HG03060 (cell line): ENCODE measurements around the gene TCF21.

Experiments
- ATAC-seq: cut with Tn5 transposase; IDR thresholded peaks from one replicate; pipeline ENCODE4 v1.9.1; 2021; ENCODE audit warnings: low read depth, moderate number of reproducible peaks; ENCODE audit not compliant: unreplicated experiment

The TCF21 gene

DNA sequence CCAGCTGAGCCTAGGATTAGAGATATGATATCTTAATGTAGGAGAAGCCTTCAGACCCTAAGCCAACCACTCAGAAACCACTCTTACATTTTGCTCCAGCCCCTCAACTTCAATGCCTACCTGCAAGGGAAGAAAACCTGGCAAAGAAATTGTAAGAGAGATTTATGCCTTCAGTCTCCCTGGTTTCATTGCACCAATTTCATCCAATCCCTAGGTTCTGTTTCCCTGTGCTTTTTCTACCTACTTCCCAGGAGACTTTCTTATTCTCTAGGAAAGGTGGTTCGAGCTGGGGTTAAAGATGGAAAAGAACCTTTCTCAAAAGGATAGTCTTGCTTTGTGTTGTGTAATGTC, 1.1 kb upstream of the TCF21 start:
- ATAC-seq: no peak

DNA sequence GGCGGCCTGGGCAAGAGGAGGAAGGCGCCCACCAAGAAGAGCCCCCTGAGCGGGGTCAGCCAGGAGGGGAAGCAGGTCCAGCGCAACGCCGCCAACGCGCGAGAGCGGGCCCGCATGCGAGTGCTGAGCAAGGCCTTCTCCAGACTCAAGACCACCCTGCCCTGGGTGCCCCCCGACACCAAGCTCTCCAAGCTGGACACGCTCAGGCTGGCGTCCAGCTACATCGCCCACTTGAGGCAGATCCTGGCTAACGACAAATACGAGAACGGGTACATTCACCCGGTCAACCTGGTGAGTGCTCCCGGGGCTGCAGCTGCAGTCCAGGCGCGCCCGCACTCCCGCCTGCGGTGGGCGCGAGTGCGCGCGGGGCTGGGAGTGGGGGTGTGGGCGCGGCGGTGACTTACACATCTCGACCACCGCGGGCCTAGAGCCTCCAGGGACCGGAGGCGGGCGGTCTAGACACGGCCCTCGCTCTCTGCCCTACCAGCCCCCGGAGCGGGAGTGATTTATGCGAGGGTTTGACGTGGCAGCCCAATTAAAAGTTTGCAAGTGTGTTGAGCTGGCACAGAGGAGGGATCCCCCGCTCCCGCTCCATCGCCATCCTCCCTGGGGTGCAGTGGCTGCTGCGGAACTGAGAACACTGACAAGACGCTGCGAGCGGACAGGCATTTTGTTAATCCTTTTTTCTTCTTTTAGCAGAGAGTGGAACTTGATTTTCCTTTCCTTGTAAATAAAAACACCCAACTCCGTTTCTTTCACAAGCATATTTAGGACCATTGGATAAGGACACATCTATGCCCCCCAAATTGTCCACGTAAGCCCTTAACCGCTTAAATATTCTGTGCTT, 867 bp downstream of the TCF21 start:
- ATAC-seq: no peak

DNA sequence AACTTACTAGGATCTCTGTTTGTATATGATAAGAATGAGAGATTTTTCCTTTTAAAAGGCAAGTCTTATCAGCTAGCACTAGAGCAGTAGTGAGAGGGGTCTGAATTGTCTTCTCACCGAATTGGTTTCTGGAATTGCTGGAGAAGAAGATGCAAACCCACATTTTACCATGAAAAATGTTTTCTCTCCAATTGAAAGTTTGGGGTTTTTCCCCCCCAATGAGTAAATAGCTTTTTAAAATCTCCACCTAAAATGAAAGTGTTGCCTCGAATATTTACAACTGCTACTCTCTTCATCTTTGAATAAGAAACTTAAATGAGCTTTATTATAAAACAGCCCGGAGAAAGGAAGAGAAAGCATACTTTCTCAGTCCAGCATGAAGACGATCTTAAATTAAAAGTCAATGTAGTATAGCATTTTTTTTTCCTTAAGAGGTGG, 1.8 kb downstream of the TCF21 start:
- no peak for ATAC-seq

DNA sequence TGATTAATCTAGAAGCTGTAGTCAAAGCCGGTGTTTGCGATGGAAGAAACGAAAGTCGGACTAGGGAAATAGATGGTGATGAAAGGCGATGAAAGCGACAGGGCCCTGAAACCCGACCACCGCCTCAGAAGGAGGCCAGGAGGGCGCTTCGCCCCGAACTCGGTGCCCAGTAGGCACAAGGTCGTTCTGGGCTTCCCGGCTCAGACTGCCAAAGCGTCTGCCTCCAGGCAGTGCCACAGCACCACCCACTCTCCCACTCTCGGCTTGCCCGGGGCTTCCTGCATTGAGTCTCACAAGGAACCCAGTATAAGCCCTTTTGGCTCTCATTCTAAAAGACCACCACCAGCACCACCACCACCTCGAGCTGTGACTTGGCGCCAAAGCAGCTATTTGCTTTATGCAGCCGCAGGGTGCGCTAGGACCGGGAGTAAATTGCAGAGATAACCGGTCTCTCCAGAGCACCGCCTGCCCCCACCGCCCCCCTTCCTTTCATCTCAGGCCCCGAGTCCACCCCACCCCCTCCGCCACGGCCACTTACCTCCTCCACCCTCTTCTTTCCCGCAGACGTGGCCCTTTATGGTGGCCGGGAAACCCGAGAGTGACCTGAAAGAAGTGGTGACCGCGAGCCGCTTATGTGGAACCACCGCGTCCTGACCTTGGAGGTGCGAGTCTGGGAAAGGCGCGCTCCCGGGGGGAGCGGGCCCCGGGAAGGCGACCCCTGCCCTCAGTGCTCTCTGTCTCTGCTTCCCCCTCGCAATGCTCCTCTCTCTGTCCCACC, 2.4 kb downstream of the TCF21 start:
- ATAC-seq: no peak

DNA sequence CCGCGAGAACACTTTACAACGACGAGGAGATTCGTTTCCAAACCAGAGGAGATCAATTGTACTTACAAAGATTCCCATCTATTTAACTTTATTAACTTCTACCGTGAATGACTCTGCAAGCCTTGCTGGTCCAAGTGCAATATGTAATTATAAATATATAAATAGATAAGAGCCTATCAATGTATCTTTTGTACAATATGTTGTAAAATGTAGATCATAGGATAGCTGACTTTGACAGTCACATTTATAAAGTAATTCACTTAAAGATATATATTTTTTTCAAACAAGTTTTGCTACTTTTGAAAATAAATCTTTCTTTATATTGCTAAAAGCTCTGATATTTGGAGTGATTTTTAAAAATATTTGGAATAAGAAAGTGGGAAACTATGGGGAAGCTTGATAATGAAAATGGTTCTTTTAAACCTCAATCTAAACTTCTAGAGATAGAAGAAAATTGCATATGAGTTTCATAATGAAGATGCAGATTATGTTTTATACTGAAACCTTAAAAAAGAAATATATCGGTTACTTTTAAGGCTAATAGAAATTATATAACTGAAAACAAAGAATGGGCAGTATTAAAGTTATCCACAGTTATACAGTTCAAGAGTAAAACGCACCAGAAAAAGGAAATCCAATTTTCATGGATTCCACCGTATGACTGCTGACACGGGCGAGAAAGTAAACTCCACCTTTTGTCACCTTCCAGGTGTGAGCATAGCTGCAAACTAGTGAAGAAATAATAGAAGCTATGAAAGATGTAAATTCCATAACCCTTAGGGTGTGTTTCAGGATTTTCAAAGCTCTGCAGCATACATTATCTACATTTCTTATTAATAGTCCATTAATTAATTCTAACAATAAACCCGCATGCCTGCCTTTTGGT, 3.3 kb downstream of the TCF21 start:
- no peak for ATAC-seq

DNA sequence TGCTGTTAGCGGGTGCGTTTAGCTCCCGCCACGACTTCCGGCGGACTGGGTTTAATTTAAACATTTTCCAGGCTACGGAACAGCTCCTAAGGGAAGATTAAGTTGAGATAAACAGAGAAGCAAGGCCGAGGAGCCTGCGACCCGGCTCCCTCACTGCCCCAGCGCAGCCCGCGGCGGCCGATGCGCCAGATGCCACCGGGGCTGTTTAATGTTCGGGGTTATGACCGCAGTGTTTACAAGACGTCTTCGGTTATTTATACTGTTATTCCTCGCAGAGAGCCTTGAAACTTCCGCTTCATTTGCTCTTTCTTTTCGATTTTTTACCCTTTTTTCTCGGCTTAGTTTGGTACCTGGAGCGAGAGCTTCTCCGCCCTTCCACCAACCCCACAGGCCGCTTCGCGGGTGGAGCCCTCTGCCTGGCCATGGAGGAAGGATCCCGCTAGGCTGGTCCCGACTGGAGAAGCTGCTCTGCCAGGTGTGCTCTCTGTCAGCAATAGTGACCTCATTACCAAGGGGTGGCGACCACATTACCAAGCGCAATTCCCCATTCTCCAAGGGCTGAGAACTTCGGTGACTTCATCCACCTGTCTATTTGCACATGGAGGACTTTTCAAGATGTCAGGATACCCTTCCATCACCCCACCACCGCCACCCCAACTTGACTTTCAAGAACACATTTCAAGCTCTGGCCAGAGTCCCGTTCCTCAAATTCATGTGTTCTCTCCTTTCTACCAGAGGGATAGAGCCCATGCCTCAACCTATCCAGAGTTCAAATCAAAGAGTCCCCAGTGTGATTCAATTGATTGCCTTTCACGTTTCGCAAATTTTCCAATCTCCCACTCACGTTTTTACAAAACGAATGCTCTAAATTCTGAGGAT, 4.1 kb downstream of the TCF21 start:
- no peak for ATAC-seq

DNA sequence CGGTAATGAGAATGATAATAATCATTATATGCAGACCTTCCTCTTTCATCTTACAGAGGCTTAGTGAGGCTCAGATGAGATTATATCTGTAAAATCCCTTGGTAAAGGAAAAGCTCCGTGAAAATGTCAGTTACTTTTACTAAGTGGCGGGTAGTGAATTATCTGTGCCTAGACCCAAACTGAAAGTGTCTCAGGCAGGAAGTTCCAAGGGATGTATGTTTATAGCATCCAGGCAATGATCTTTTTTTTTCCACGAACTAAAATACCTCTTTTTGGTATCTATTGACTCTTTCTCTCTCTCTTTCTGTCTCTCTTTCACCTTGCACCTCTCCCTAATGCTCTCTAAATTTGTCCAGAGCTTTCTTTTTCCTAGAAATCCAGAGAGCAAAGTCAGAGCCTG, 5.0 kb downstream of the TCF21 start:
- ATAC-seq: no peak

DNA sequence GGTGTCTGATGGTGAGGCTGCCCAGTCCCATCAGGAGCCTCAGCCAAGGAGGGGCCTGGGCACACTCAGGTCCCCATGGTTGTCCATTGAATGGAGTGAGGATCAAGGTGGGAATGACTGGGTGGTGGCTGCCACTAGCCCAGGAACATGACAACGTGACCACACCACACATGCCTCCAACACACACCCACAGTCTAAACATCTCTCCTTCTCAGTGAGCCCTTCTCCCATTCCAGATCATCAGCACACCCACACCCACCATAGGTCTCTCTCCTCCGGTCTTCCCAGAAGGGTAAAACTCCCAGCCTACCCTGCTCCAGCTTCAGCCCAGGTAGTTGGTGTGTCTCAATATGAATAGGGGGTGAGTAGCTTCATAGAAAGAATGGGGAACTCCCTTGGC, 5.5 kb downstream of the TCF21 start:
- no peak for ATAC-seq

DNA sequence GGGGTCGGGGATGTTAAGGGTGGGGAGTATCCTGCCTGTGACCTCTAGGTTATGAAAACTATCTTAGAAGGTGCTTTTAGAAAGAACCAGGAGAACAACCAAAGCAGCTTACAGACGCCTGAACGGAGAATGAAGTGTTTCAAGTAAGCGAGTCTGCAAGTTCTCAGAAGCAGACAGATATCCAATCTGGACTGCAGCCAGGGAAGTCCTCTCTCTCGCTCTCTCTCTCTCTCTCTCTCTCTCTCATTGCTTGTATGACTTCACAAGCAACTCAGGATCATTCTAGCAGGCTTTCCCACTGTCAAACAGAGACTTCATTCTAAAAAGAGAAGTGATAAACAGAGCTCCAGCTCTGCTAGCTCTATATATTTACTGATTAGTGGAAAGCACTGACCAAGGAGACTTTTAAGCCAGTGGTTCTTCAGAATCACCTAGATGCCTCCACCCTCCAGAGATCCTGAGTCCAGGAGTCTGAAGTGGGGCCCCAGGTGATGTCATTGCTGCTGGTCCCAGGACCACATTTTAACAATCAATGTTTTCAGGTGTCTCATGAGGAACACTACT, 6.0 kb downstream of the TCF21 start:
- no peak for ATAC-seq

DNA sequence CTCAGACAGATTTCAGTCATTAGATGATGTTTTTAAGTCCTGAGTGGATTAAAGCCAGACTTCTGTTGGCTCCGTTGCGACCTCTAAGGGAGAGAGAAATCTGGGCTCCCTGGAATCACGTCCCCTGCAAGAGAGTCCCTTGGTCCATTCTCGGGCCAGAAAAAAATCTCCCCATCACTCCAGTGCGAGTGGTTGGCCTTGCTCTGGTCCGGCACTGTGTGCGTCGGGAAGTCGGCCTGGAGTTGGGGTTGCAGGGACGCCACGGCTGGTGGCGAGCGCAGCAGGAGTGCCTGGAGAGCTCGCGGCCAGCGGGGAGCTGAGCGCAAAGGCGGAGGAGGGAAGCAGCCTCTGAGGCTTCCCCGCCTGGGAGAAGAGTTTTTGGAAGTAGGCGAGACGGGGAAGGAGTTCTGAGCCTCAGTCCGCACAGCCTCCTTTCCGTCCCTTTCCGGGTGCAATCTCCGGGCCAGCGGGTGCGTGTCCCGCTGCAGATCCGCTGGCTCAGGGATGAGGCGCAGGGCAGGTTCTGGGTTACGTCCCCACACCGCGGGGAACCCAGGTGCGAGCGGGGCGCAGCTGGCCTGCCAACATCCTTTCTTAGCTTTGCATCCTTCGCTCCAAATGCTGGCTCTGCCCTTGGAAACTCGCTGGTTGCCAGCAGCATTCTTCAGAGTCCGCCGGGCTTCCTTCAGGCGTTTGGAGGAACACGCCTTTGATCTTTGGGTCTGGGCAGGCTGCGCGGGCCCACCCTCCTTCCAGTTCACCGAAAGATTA, 6.8 kb downstream of the TCF21 start:
- no peak for ATAC-seq

DNA sequence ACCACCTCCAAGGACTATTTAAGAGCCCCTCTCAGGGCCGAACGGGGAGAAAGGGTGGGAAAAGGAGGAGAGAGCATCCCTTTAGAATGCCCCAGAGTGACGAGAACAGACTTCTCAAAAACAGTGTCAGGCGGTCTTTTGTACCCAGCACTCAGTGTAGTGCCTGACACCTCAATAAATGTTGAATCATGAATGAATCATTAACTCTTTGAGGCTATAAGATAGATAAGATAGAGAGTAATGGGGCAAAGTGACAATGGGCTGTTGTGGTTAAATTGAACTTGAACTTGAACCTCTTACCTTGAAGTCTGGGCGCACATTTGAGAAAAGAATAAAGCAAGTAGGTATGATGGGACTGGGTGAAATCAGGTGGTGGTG, 7.4 kb downstream of the TCF21 start:
- ATAC-seq: no peak

DNA sequence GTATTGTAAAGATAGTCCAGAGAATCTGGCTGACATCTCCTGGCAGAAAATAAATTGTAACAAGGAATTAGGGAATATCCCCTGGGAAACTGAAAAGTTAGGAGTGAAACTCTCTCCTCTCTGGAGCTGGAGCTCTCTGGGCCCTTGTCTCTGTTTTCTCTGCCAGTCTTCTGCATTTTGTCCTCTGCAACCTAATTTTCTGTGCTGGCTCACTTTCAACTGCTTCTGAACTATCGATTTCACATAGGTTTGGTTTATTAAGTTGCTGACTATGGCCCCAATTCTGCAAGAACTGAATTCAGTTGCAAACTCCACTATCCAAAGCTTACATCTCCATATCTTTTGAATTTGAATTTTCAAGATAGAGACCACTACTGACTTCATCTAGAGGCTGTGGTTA, 9.3 kb downstream of the TCF21 start:
- ATAC-seq: no peak

DNA sequence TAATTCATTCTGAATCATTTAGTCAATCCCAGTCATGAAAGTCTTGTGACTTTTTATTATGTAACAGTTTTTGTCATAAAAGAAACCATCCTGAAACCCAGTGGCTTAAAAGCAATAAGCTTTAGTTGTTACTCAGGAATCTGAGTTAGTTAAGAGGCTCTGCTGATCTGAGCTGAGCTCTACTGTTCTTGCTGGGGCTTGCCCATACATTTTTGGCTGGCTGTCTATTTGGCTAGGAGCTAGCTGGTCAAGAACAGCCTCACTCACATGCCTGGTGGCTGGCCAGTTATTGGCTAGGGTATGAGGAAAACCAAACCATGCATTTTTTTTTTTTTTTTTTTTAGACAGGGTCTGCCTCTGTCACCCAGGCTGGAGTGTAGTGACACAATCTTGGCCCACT, 10.6 kb downstream of the TCF21 start:
- ATAC-seq: no peak

DNA sequence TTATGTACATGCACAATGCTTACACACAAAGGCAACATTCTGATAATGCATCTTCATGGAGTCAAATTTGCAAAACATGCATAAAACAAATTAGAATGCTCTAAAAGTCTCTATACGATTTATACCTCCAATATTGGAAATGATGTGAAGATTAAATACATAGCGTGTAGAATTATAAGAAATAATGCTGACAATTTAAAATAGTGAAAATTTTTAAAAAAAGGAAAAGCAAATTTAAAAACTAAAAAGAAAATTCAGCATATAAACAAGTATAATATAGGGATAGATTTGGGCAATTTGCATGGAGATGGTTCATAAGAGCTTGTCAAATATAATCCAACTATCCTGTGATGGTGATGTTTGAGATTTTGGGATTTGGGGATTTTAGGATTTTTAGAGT, 14.9 kb downstream of the TCF21 start:
- no peak for ATAC-seq

DNA sequence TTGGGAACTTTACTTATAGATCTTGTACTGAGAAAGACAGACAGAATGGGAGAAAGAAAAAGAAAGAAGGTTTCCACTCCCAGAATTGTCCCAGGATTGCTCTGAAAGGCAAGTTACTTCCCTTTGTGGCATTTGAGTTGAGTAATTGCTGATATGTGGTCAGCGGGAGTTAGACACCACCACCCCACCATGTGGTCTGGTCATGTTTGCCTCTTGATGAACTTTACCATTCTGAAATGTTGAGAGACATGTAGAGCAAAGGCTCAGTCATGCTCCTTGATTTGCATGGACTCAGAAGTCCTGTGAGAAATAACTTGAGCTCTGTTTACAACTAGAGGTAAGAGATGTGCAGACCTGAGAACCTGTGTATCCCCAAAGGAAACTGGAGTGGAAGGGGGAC, 17.1 kb downstream of the TCF21 start:
- ATAC-seq: no peak

DNA sequence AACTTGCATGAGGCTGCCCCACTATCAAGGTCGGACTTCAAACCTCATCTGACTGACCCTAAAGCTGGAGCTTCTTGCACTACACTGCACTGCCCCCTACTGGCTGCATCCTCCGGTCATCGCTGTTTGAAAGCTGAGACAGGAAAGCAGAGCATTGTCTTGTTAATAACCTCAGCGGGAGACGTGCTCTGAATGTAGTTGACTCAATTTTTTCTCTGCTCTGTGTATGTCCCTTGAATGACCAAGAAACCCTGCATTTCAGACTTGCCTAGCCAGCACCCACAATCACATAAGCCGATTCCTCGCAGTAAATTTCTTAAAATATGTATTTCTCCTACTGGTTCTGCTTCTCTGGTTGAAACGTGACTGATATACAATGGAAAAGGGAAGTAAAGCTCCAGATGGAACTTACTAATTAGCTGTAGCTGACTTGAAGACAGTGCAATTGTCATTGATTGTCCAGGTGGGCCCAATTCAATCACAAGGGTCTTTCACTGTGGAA, 27.8 kb downstream of the TCF21 start:
- ATAC-seq: peak; percentile 74

DNA sequence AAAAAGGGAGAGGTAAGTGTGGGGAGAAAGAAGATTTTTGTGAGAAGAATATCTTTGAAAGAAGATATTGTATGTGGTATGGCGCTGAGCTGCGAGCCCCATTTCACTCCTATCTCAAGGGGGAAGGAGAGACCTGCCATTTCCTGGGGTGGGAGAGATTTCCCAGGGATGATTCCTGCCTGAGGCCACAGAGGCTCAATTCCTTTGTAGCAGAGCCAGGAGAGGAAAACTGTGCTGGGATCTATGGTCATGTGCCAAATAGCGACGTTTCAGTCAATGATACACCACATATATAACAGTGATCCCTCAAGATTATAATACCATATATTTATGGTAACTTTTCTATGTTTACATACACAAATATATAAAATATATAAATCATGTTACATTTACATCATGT, 28.9 kb downstream of the TCF21 start:
- ATAC-seq: no peak

DNA sequence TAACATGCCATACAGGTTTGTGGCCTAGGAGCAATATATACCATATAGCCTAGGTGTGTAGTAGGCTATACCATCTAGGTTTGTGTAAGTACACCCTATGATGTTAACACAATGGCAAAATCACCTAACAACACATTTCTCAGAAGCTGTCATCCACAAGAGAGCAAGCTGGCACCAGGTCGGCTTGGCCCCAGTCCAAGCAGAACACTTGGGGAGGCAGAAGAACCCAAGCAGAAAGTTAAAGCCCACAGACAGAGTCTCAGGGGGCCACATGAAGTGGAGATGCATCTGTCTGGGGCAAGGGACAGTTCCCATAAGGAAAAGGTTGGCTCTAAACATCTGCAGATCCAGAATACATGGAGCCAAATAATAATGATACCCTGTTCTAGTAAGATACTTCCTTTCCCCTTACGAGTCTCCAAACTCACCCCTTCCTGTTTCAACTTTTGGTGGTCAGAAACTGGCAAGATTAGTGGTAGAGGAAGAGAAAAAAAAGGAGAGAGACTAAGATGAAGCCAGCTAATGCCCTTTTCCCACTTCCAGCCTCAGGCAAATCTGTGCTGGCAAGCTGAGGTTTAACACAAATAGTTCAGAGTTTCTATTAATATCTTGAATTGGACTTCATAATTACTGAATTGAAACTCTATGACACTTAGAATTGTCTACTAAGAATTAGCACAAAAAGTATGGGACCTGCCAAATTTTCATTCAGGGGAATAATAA, 29.5 kb downstream of the TCF21 start:
- ATAC-seq: no peak
